EL (cell line): ENCODE data around the gene PROSER3.
"Not testable (repeated sequence)": the region's sequence is repeated elsewhere in the genome, so short reads cannot be mapped to it uniquely, and the experiment has no call there.

Source experiments
- DNase-seq: peaks from one replicate; pipeline ENCODE4 v3.0.0-alpha.2; 2016

Gene PROSER3

GRCh38 chr19:35795564-35795963, 37.6 kb downstream of the PROSER3 start:
- not testable (repeated sequence) for DNase-seq

GRCh38 chr19:35796645-35797542, 38.9 kb downstream of the PROSER3 start:
- no peak for DNase-seq

DNA sequence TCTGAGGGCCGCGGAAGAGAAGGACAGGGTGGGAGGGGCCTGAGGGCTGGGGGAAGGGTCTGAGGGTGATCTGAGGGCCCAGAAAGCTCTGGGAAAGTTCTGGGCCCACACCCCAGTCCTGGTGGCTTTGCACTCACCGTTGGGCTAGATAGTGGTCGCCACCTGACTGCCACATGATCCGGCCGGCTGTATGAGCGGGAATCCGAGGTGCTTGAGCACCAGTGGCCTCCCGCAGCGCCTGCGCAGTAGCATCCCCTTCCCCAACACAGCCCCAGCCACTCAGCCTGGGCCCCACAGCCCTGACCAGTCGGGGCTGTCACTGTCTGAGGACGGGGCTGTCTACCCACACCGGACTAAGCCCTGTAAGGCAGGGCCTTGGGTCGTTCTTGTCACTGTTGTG, 39.7 kb downstream of the PROSER3 start:
- DNase-seq: no peak

DNA sequence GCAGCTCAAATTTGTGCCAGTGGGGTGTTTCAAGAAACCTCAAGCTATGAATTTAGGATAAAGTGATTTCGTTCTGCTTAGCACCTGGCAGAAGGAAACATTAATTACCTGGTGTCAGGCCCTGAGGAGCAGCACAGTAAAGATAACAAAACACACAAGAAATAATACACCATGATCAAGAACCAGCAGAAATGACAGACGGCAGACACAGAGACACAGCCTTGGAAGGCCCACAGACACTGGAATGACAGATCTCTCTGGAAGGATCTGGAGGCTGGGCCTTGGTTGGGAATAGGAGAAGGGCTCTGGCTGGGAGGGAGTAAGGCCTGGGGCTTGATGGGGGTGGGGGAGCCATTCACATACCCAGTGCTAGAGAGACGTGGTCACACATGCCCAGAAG, 43.9 kb downstream of the PROSER3 start:
- DNase-seq: no peak

GRCh38 chr19:35805526-35806102, 47.6 kb downstream of the PROSER3 start:
- DNase-seq: no peak

GRCh38 chr19:35806597-35806996, 48.6 kb downstream of the PROSER3 start:
- DNase-seq: no peak

DNA sequence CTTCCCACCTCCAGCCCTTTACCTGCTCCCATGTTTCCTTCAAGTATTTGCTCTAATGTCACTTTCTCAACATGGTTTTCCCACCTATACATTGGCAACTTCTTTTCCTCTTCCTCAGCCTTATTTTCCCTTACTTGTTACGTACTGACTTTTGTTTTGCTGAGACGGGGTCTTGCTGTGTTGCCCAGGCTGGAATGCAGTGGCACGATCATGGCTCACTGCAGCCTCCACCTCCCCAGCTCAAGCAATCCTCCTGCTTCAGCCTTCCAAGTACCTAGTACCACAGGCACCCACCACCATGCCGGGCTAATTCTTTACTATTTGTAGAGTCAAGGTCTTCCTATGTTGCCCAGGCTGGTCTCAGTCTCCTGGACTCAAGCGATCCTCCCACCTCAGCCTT, 49.7 kb downstream of the PROSER3 start:
- no peak for DNase-seq

GRCh38 chr19:35811317-35812219, 53.6 kb downstream of the PROSER3 start:
- no peak for DNase-seq

- DNase-seq: no peak
Measured at GRCh38 chr19:35812220-35813042, 54.5 kb downstream of the PROSER3 start, which contains the start of gene PRODH2. Gene PRODH2 (minus strand): TSS chr19:35812845. CDS start chr19:35812805, 40 bp downstream.

GRCh38 chr19:35813043-35813890, 55.3 kb downstream of the PROSER3 start:
- DNase-seq: no peak

- DNase-seq: no peak
Measured at GRCh38 chr19:35816262-35816661, 58.3 kb downstream of the PROSER3 start.

GRCh38 chr19:35816846-35817245, 58.9 kb downstream of the PROSER3 start:
- no peak for DNase-seq

- DNase-seq: no peak
Measured at GRCh38 chr19:35818445-35818844, 60.5 kb downstream of the PROSER3 start.
